Skeletal muscle tissue (tissue), 4 donors: ENCODE results near the gene EPB41L5. TPM values are rescaled to one million over a fixed set of nuclear protein-coding genes. Genes with fewer than 3 reads are reported as not detected.

ENCODE experiments used
- H3K27ac ChIP-seq: one replicate; pipeline ENCODE4 v1.7.0; 2013; ENCODE audit warnings: mild to moderate bottlenecking, low read depth, low read length, inconsistent platforms
- H3K27me3 ChIP-seq, 3 donors: one replicate each; pipeline ENCODE4 v1.7.0; 2013; ENCODE audit warnings: low read length in 3 of 3; ENCODE audit not compliant: control insufficient read depth in 3 of 3, insufficient read depth in 3 of 3
- H3K36me3 ChIP-seq, 3 donors: one replicate each; pipeline ENCODE4 v1.7.0; 2013; ENCODE audit warnings: low read length in 3 of 3; ENCODE audit not compliant: control insufficient read depth in 3 of 3, insufficient read depth in 3 of 3
- H3K4me1 ChIP-seq, 3 donors: one replicate each; pipeline ENCODE4 v1.7.0; 2013; ENCODE audit warnings: low read length in 3 of 3, mild to moderate bottlenecking in 3 of 3; ENCODE audit not compliant: control insufficient read depth in 3 of 3, insufficient read depth in 3 of 3
- H3K4me3 ChIP-seq, 3 donors: one replicate each; pipeline ENCODE4 v1.7.0; 2013; ENCODE audit warnings: low read length in 3 of 3
- H3K9ac ChIP-seq, 3 donors: one replicate each; pipeline ENCODE4 v1.7.0; 2013; ENCODE audit warnings: low read length in 3 of 3, mild to moderate bottlenecking in 3 of 3, moderate library complexity in 2 of 3, low read depth in 1 of 3
- H3K9me3 ChIP-seq, 3 donors: one replicate each; pipeline ENCODE4 v1.7.0; 2013; ENCODE audit warnings: low read length in 3 of 3; ENCODE audit not compliant: control insufficient read depth in 3 of 3
- total RNA-seq: library from RNA; depleted of rRNA; stranded (reverse); fragments of >200 nt; gene quantifications from one replicate; pipeline ENCODE4 v1.2.3, GENCODE V29; 2014
- donor health status: Osteomylitis.

Gene EPB41L5
- total RNA-seq, 1 donor from 2014 or later: 49.6 TPM

DNA sequence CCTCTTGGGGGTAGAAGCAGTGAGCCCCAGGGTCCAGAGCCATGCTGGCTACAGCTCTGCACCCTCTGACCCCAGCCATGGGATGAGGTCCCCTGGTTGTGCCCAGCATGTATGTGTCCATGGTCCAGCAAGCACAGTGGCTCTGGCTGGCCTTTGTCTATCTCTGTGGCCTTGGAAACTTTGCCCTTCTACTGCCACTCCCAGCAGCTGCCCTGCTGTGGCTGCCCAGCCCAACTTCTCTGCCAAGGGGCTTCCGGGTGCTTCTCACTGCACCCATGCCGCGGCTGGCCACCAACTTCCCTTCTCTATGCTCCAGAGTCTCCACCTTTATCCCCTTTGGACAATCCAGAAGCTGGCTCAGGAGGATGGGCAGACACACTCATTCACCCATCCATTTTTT is 191.5 kb downstream of the EPB41L5 start:
- Histone ChIP-seq H3K9me3 (no peaks in the 10 kb centered on the region), H3K9ac (no peak overlapping the region), H3K27me3 (no peaks in the 10 kb centered on the region), H3K36me3 (no peaks in the 10 kb centered on the region), H3K4me3 (no peak overlapping the region), H3K27ac (no peak overlapping the region), H3K4me1 (peaks cover 8 to 15% (median 11%) of the 10 kb centered on the region in 3 donors)

DNA sequence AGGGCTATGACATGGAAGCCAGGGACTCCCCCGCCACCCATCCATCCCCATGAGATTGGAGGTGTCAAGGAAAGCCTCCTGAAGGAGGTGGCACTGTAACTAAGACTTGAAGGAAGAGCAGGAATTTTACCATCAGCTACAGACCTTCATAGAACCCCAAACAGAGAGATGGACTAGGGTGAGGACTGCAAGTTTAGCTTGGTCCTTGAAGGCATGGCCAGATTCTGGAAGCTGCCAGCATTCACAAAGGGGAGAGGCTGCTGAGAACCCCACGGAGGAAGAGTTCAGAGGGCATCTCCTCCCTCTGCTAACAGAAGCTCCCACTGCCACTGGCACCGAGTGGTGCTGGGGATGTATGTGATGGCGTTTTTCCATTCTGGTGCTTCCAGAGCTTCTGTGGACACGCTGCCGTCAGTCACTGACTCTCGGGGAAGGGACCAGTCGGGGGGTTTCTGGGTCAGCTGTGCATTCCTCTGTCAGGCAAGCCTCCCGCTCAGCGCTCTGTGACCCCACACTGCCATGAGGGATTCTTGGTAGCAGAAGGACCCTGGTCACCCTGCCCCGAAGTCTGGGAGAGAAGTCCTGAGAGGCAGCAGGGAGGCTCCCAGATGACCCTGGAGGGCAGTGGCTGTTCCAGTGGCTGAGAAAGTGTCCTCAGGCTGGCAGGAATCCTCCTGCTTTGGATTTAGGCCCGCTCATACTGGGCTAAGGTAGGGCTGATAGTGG is 192.2 kb downstream of the EPB41L5 start:
- no peaks in the 10 kb centered on the region for H3K9me3 ChIP-seq
- no peak overlapping the region for H3K9ac ChIP-seq
- peaks cover 8 to 20% (median 13%) of the 10 kb centered on the region in 3 donors for H3K4me1 ChIP-seq
- H3K27ac ChIP-seq: no peak overlapping the region
- H3K4me3 ChIP-seq: no peak overlapping the region
- no peaks in the 10 kb centered on the region for H3K36me3 ChIP-seq
- no peaks in the 10 kb centered on the region for H3K27me3 ChIP-seq

DNA sequence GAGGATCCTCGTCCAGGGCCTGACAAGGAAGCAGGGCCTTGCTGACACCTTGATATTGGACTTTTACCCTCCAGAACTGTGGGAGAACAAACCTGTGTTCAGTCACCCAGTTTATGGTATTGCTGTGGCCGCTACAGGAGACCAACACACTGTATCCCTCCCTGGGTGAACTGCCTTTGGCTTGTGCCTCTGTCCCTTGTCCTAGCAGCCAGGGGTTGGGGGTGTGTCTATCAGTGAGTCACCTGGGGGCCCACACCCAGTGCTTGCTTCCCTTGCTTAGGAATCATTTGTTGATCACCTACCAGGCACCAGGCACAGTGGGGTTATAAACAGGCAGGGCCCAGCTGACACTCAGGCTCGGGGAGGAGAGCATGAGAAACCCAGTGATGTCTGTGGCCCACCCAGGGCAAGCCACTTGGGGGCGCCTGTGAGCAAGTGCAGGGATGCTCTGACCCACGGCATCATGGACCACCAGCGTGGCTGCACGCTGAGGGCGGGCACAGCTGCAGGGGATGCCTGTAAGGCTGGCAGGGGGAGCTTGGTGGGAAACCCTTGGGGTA is 193.2 kb downstream of the EPB41L5 start:
- Histone ChIP-seq H3K27ac (no peak overlapping the region), H3K9ac (no peak overlapping the region), H3K36me3 (no peaks in the 10 kb centered on the region), H3K9me3 (no peaks in the 10 kb centered on the region), H3K4me1 (peaks cover 8 to 21% (median 18%) of the 10 kb centered on the region in 3 donors), H3K4me3 (no peak overlapping the region), H3K27me3 (no peaks in the 10 kb centered on the region)

DNA sequence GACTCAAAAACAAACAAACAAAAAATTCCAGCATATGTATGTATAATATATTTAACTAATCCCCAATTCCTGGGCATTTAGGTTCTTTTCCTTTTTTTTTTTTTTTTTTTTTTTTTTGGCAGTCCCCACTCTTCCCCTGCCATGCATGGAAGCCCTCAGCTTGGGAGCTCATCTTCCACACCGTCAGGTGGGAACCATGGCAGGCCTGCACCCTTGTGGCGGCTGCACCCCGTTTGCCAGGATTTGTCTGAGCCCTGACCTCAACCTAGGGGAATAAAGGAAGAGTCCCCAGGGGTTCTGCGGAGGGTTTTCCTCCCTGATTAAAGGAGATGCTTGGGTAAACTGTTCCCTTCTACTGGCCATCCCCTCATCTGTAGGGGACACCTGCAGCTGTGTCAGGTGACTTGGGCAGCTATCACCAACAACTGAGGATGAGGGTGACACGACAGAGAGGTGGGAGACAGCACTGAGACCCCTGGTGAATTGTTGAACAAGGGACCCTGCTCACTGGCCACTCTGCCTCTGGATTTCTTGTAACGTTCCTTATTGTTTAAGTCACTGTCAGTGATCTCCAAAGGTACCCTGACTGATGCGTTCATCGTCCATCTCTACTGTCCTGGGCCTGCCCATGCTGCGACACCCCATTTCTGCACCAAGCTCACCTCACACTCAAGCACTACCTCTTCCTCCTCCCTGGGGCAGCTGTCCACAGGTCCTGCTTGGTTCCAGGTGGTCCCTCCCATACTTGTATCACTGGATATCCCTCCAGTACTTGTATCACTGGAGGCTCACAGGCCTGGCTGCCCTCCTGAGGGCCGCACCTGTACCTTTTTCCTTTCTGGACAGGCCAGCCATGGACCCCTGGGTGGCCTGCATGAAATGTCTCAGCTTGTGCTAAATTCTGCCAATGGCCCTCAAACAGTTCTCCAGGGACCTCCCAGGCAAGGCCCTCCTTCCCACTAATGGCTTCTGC is 195.8 kb downstream of the EPB41L5 start:
- H3K4me1 ChIP-seq: peaks cover 8 to 16% (median 15%) of the 10 kb centered on the region in 3 donors
- no peak overlapping the region for H3K4me3 ChIP-seq
- no peaks in the 10 kb centered on the region for H3K36me3 ChIP-seq
- no peak overlapping the region for H3K9ac ChIP-seq
- H3K27me3 ChIP-seq: no peaks in the 10 kb centered on the region
- no peaks in the 10 kb centered on the region for H3K9me3 ChIP-seq
- no peak overlapping the region for H3K27ac ChIP-seq

DNA sequence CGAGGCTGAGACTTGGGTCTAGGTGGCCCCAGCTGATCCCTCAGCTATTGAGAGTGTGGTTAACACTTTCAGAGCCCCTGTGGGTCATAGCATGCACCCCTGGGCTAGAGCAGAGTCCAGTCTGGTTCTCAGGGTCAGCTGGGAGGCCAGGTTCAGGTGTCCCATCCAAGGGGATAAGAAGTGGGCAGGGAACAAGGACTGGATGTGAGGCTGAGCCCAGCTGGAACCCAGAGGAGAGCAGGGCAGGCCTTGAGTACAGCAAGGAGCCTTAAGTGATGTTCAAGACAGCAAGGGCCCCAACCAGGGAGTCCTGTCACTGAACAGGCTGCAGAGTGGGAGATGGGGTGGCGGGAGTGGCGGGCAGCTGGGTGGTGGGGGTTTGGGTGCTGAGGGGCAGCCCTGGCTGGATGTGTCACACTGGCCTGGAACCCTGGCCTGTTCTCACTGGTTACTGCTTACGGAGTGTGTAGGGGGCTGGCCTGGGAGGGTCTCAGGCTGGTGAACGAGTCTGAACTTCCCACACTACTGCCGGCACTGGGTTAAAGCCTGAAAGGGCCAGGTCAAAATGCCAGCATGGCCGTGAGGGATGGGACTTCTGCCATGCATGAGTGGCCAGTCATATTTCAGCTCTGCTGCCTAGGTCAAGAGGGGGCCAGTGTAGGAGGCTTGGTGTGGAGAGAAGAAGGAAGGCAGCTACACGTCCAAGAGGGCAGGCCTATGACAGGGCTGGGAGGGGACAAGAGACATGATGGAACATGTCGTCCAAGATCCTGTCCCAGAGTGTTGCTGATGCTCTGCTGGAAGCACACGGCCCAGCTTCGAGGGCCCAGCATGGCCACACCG is 196.8 kb downstream of the EPB41L5 start:
- no peak overlapping the region for H3K27ac ChIP-seq
- H3K9ac ChIP-seq: no peak overlapping the region
- H3K36me3 ChIP-seq: no peaks in the 10 kb centered on the region
- peaks cover 0 to 6% (median 6%) of the 10 kb centered on the region in 3 donors for H3K4me1 ChIP-seq
- no peaks in the 10 kb centered on the region for H3K27me3 ChIP-seq
- H3K9me3 ChIP-seq: no peaks in the 10 kb centered on the region
- H3K4me3 ChIP-seq: no peak overlapping the region

DNA sequence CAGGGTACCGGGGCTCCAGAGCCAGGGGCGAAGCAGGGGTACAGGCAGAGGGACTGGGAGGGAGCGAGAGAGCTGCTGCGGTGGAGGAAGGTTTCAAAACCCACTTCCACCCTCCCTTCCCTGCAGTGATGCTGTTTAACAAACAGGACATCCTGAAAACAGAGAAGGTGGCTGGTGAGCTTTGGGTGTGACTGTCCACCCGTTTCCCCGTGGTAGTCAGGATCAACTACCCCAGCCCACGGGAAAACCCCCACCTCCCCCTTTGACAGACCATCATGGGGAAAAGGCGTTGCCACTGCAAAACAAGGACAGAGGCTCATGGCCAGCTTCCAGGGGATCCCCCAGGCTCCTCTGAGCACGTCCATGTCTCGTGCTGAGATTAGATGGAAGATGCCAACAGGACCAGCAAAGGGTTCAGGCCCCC is 197.4 kb downstream of the EPB41L5 start:
- no peak overlapping the region for H3K9ac ChIP-seq
- H3K27me3 ChIP-seq: no peaks in the 10 kb centered on the region
- no peaks in the 10 kb centered on the region for H3K9me3 ChIP-seq
- no peak overlapping the region for H3K27ac ChIP-seq
- H3K4me3 ChIP-seq: no peak overlapping the region
- H3K36me3 ChIP-seq: no peaks in the 10 kb centered on the region
- H3K4me1 ChIP-seq: peaks cover 0 to 6% (median 5%) of the 10 kb centered on the region in 3 donors

DNA sequence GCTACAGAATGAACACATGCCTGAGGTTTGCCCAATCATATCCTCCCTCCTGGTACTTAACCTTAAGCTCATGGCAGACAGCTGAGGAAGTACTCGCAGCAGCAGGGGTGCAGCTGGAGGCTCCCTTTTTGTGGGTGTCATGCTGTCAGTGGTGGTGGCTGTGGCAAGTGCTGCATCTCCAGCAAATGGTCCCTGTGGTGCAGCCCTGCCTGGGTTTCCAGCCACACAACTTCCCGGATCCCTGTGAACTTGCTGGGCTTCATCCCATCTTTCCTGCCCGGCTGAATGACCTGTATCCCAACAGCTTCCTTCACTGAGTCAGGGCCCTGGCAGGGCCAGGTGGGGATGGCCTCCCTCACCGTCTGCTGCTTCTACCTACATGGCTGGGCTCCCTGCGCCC is 205.3 kb downstream of the EPB41L5 start:
- H3K4me1 ChIP-seq: peaks cover 10 to 33% (median 12%) of the 10 kb centered on the region in 3 donors
- peaks cover 10 to 17% (median 10%) of the 10 kb centered on the region in 3 donors for H3K36me3 ChIP-seq
- peaks cover 0 to 5% (median 0%) of the 10 kb centered on the region in 3 donors for H3K9me3 ChIP-seq
- H3K9ac ChIP-seq: no peak overlapping the region
- no peaks in the 10 kb centered on the region for H3K27me3 ChIP-seq
- H3K27ac ChIP-seq: no peak overlapping the region
- no peak overlapping the region for H3K4me3 ChIP-seq

DNA sequence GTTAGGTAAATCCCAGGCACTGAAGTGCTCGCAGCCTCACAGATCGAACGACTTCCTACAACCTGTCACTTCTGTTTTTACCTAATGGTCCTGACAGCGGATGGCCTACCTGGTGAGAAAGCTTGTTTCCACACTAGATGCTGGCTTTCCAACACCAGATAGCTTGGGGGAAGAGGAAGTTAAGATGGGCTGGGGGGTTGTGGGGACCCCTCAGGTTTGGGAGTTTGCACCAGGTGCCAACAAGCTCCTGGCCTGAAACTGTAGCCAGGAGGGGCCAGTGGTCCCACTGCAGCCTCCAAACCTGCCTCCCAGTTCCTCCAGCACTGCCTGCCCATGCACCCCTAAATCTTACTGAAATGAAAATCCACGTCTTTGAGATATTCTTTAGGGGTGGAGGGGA is 206.4 kb downstream of the EPB41L5 start:
- no peak overlapping the region for H3K27ac ChIP-seq
- H3K9me3 ChIP-seq: peaks cover 0 to 5% (median 0%) of the 10 kb centered on the region in 3 donors
- peaks cover 18 to 42% (median 19%) of the 10 kb centered on the region in 3 donors for H3K4me1 ChIP-seq
- no peaks in the 10 kb centered on the region for H3K27me3 ChIP-seq
- no peak overlapping the region for H3K4me3 ChIP-seq
- peaks cover 10 to 17% (median 10%) of the 10 kb centered on the region in 3 donors for H3K36me3 ChIP-seq
- H3K9ac ChIP-seq: no peak overlapping the region

DNA sequence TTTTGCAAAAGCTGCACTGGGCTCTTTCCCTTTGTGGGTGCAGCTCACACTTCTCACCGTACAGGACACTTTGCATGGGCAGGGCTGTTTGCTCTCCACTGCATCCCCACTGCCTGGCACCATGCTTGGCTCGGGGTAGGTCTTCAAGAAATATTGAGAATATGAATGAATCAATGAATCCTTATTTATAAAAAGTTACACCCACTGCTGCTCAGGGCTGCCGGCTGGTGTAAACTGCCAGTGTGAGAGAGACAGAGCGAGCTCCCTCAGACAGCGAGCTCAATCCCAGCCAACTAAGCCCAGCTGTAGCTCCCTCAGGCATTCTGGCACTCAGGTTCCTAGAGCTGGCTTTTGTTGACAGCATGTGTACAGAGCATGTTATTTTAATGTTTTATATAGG is 206.9 kb downstream of the EPB41L5 start:
- peak overlapping the region in 1 of 3 donors; percentile 16 for H3K9ac ChIP-seq
- H3K27ac ChIP-seq: no peak overlapping the region
- H3K27me3 ChIP-seq: no peaks in the 10 kb centered on the region
- H3K9me3 ChIP-seq: peaks cover 0 to 5% (median 0%) of the 10 kb centered on the region in 3 donors
- no peak overlapping the region for H3K4me3 ChIP-seq
- H3K36me3 ChIP-seq: peaks cover 10 to 17% (median 10%) of the 10 kb centered on the region in 3 donors
- H3K4me1 ChIP-seq: peaks cover 19 to 45% (median 19%) of the 10 kb centered on the region in 3 donors
